ENCODE results near the gene GPA33. TPM values are rescaled to one million over a fixed set of nuclear protein-coding genes. Genes with fewer than 3 reads are reported as not detected.

Gene GPA33
- total RNA-seq, 3 donors from 2014 or later (not counting 1 experiment from before 2014, with no cell fraction given), result 2.9 to 4.6 (median 4.5) TPM

GRCh38 chr1:167114725-167115124 lies 24.5 kb upstream of the GPA33 start:
- peaks cover 0 to 10% of the 10 kb centered on the region in 2 donors for H3K27me3 Mint-ChIP-seq (ENCODE audit: low read depth in 2 of 2)
- H3K36me3 Mint-ChIP-seq, result peaks cover 13% of the 10 kb centered on the region
- Histone ChIP-seq H3K9me3 (ENCODE audit: control insufficient read depth, insufficient read depth, low read length) (peaks cover 7% of the 10 kb centered on the region), H3K27ac (ENCODE audit: low read length) (no peak overlapping the region), H3K4me1 (ENCODE audit: control insufficient read depth, insufficient read depth, low read length) (peaks cover 7% of the 10 kb centered on the region), H3K36me3 (ENCODE audit: control insufficient read depth, insufficient read depth, low read length) (no peaks in the 10 kb centered on the region), H3K27me3 (ENCODE audit: control insufficient read depth, insufficient read depth, low read length) (no peaks in the 10 kb centered on the region), H3K4me3 (ENCODE audit: low read length) (no peak overlapping the region)
- intact Hi-C loops (cut with micrococcal nuclease), result no loop called here
- no peak overlapping the region for H3K4me3 Mint-ChIP-seq
- no peak overlapping the region for H3K27ac Mint-ChIP-seq
- DNase-seq (no peak), ATAC-seq (no peak)
- peaks cover 14 to 17% of the 10 kb centered on the region in 2 donors for H3K4me1 Mint-ChIP-seq
- TF ChIP-seq, protein P1, sequence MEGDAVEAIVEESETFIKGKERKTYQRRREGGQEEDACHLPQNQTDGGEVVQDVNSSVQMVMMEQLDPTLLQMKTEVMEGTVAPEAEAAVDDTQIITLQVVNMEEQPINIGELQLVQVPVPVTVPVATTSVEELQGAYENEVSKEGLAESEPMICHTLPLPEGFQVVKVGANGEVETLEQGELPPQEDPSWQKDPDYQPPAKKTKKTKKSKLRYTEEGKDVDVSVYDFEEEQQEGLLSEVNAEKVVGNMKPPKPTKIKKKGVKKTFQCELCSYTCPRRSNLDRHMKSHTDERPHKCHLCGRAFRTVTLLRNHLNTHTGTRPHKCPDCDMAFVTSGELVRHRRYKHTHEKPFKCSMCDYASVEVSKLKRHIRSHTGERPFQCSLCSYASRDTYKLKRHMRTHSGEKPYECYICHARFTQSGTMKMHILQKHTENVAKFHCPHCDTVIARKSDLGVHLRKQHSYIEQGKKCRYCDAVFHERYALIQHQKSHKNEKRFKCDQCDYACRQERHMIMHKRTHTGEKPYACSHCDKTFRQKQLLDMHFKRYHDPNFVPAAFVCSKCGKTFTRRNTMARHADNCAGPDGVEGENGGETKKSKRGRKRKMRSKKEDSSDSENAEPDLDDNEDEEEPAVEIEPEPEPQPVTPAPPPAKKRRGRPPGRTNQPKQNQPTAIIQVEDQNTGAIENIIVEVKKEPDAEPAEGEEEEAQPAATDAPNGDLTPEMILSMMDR (IDR thresholded peaks at IDR 0.05), result no peak
- H3K9me3 Mint-ChIP-seq, result peaks cover 2 to 6% of the 10 kb centered on the region in 2 donors

GRCh38 chr1:167111868-167112709 lies 21.9 kb upstream of the GPA33 start:
- no peak overlapping the region for H3K27ac ChIP-seq (ENCODE audit: low read length)
- TF ChIP-seq, protein P1 (IDR thresholded peaks at IDR 0.05), result no peak
- 95% methylated on average over 4 of the region's 4 CpGs for WGBS (ENCODE audit: insufficient coverage)
- intact Hi-C loops (cut with micrococcal nuclease), result no loop called here
- Mint-ChIP-seq H3K9me3 (peaks cover 2 to 6% of the 10 kb centered on the region in 2 donors), H3K36me3 (peaks cover 14% of the 10 kb centered on the region), H3K4me1 (peaks cover 28 to 31% of the 10 kb centered on the region in 2 donors), H3K27me3 (ENCODE audit: low read depth in 2 of 2) (no peaks in the 10 kb centered on the region), H3K4me3 (no peak overlapping the region), H3K27ac (no peak overlapping the region)
- H3K36me3 ChIP-seq (ENCODE audit: control insufficient read depth, insufficient read depth, low read length), result no peaks in the 10 kb centered on the region
- no peaks in the 10 kb centered on the region for H3K27me3 ChIP-seq (ENCODE audit: control insufficient read depth, insufficient read depth, low read length)
- H3K4me3 ChIP-seq (ENCODE audit: low read length), result no peak overlapping the region
- ATAC-seq, result no peak
- peaks cover 18% of the 10 kb centered on the region for H3K4me1 ChIP-seq (ENCODE audit: control insufficient read depth, insufficient read depth, low read length)
- no peak for DNase-seq
- H3K9me3 ChIP-seq (ENCODE audit: control insufficient read depth, insufficient read depth, low read length), result peaks cover 10% of the 10 kb centered on the region

DNA sequence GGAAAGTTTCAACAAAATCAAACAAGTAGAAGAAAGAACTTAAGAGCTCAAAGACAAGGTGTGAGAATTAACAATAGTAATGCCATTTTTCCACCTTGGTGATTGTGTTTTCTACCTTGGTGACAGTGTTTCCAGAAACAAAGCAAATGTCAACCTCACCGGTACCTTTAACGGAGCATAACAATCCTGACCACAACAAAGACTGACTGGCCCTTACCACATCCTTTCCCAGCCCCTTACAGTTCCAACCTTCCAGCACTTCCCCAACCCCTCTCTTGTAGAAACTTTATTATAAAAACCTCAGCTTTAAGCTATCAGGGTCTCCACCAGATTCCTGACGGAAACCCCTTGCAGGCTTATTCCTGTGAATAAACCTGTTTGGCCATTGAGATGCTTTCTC lies 20.4 kb upstream of the GPA33 start:
- Histone ChIP-seq H3K36me3 (ENCODE audit: control insufficient read depth, insufficient read depth, low read length) (no peaks in the 10 kb centered on the region), H3K4me3 (ENCODE audit: low read length) (no peak overlapping the region), H3K9me3 (ENCODE audit: control insufficient read depth, insufficient read depth, low read length) (peaks cover 10% of the 10 kb centered on the region), H3K27me3 (ENCODE audit: control insufficient read depth, insufficient read depth, low read length) (no peaks in the 10 kb centered on the region), H3K4me1 (ENCODE audit: control insufficient read depth, insufficient read depth, low read length) (peaks cover 18% of the 10 kb centered on the region), H3K27ac (ENCODE audit: low read length) (no peak overlapping the region)
- TF ChIP-seq, protein P1 (IDR thresholded peaks at IDR 0.05), result no peak
- 25% methylated on average over 3 of the region's 3 CpGs for WGBS (ENCODE audit: insufficient coverage)
- DNase-seq (peak in 1 of 2 donors; percentile 60), ATAC-seq (peak in 1 of 3 donors; percentile 45)
- Mint-ChIP-seq H3K4me3 (no peak overlapping the region), H3K4me1 (peaks cover 31 to 34% of the 10 kb centered on the region in 2 donors), H3K9me3 (peaks cover 2 to 6% of the 10 kb centered on the region in 2 donors), H3K27ac (no peak overlapping the region), H3K36me3 (peaks cover 14% of the 10 kb centered on the region), H3K27me3 (ENCODE audit: low read depth in 2 of 2) (no peaks in the 10 kb centered on the region)
- intact Hi-C loops (cut with micrococcal nuclease), result no loop called here
